TTC549 (cell line): ENCODE results near the gene CERS1.

Source experiments
- FAIRE-seq: peaks from 2 replicates; lab custom pipeline; 2012; peaks lifted over from hg19 to GRCh38; lab: Jason Lieb, UNC

CERS1 gene

GRCh38 chr19:18895824-18896341, at the start of gene CERS1:
TSS of gene CERS1 (minus strand) at chr19:18896158. CDS start at chr19:18896072, 86 bp downstream.
- no peak for FAIRE-seq

- no peak for FAIRE-seq
These were observed 49.3 kb upstream of the CERS1 start for GRCh38 chr19:18945297-18945696.

GRCh38 chr19:18943465-18943864, 47.5 kb upstream of the CERS1 start:
- no peak for FAIRE-seq

GRCh38 chr19:18942692-18943091, 46.7 kb upstream of the CERS1 start:
- no peak for FAIRE-seq

GRCh38 chr19:18941628-18942354, 45.8 kb upstream of the CERS1 start:
- no peak for FAIRE-seq

GRCh38 chr19:18940769-18941627, 45.0 kb upstream of the CERS1 start, which contains the start of gene HOMER3:
TSS of gene HOMER3 (minus strand) at chr19:18941217. CDS start at chr19:18938982, 2,235 bp downstream.
- FAIRE-seq: no peak

GRCh38 chr19:18939922-18940768, 44.2 kb upstream of the CERS1 start:
- no peak for FAIRE-seq

- no peak for FAIRE-seq
These were observed 43.2 kb upstream of the CERS1 start for GRCh38 chr19:18939163-18939562.

GRCh38 chr19:18933297-18933696, 37.3 kb upstream of the CERS1 start:
- FAIRE-seq: no peak

- FAIRE-seq: no peak
These were observed 36.4 kb upstream of the CERS1 start for GRCh38 chr19:18932216-18932841.

GRCh38 chr19:18931316-18932162, 35.6 kb upstream of the CERS1 start:
- no peak for FAIRE-seq

GRCh38 chr19:18929311-18929710, 33.4 kb upstream of the CERS1 start:
- FAIRE-seq: no peak

GRCh38 chr19:18928018-18928805, 32.3 kb upstream of the CERS1 start:
- no peak for FAIRE-seq

- no peak for FAIRE-seq
These were observed 28.8 kb upstream of the CERS1 start for GRCh38 chr19:18924684-18925213.

GRCh38 chr19:18922228-18922985, 26.4 kb upstream of the CERS1 start:
- FAIRE-seq: no peak

- FAIRE-seq: no peak
These were observed 25.6 kb upstream of the CERS1 start for GRCh38 chr19:18921593-18921992.

GRCh38 chr19:18920400-18920799, 24.4 kb upstream of the CERS1 start:
- no peak for FAIRE-seq

GRCh38 chr19:18919900-18920214, 23.9 kb upstream of the CERS1 start:
- FAIRE-seq: no peak
